PFSK-1 (cell line): Measurements from ENCODE around the gene DDO.

Experiments
- POLR2AphosphoS5 ChIP-seq: IDR thresholded peaks from 2 replicates; pipeline ENCODE4 v1.6.1; 2012; ENCODE audit warnings: low read depth, mild to moderate bottlenecking, control low read depth, low read length, moderate library complexity
- TAF1 ChIP-seq: IDR thresholded peaks from 2 replicates; pipeline ENCODE4 v1.6.1; 2012; ENCODE audit warnings: low read length, control low read depth, borderline replicate concordance; ENCODE audit not compliant: insufficient read depth

DNA sequence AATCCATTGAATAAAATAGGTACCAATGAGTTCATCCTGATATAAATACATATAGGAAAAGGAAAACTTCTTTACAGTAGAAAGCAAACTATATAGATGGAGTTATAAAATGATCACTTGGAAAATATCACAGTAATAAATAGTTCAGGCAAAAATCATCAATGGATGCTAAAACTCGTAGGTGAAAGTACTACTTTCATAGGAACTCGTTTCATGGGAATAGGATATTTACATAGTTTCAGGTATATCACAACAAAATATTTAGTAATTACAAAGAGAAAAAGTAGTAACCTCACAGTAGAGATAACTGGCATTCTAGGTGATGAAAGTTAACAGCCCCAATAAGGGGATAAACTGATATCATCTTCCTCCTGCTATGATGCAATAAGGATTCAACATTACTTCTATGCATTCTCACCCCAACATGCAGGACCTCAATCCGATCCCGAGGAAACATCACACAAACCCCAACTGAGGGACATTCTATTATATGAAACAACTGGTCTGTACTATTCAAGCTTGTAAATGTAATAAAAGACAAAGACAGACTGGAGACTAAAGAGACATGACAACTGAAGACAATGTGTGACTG, 13.7 kb downstream of the DDO start:
- TF ChIP-seq TAF1 (no peak), POLR2AphosphoS5 (no peak)
